HCT116 (cell line): Measurements from ENCODE around the gene DICER1. TPM values are rescaled to one million over a fixed set of nuclear protein-coding genes. Genes with fewer than 3 reads are reported as not detected.

Source experiments
- ATAC-seq: fragments of 200-7000 bp; cut with Tn5 transposase; 2 replicates; pipeline ENCODE4 v1.9.1; 2020; ENCODE audit warnings: mild to moderate bottlenecking, moderate library complexity
- BruUV-seq: library from RNA; stranded (reverse); fragments of 400-500 nt; replicated peaks from 2 replicates; lab custom pipeline; 2021; lab: Mats Ljungman, UMichigan
- CTCF ChIA-PET: fragments of 300-600 bp; sonication (Branson Sonifier 250); formaldehyde crosslinking; loops from one replicate; lab custom pipeline; 2021; ENCODE audit warnings: antibody characterized with exemption; lab: Charles Lee
- POLR2A ChIA-PET: fragments of 300-600, 350-600 bp; sonication (Branson Sonifier 250); formaldehyde crosslinking; loops from one replicate; lab custom pipeline; 2021; ENCODE audit warnings: antibody characterized with exemption; lab: Charles Lee
- RAD21 ChIA-PET, 2 experiments: fragments of 300-600 bp; sonication (Branson Sonifier 250); formaldehyde crosslinking; loops; one replicate each; lab custom pipeline; 2023; ENCODE audit warnings: low total read pairs in 2 of 2; ENCODE audit not compliant: uncharacterized antibody in 2 of 2, unreplicated experiment in 2 of 2, low non-redundant PET in 1 of 2; lab: Charles Lee
- DNase-seq: peaks from one replicate; pipeline ENCODE4 v3.0.0-alpha.2; 2010; ENCODE audit warnings: low read depth, low spot score
- H2AFZ ChIP-seq: fragments of 200-600 bp; shearing (Covaris generic), sonication (generic); 2 replicates; pipeline ENCODE4 v1.6.1; 2017; ENCODE audit warnings: low read depth, mixed run types, mixed read lengths, antibody characterized with exemption, low read length; ENCODE audit not compliant: poor library complexity, severe bottlenecking
- H3K27ac ChIP-seq: 2 replicates; pipeline ENCODE4 v1.5.1; 2012; ENCODE audit warnings: low read depth, low read length
- H3K27me3 ChIP-seq: fragments of 200-600 bp; sonication (generic); 2 replicates; pipeline ENCODE4 v1.6.1; 2016; ENCODE audit warnings: mixed run types, low read length, mixed read lengths; ENCODE audit not compliant: insufficient read depth
- H3K36me3 ChIP-seq, 2 experiments: fragments of 200-500 bp in 1 of 2; fragments of 200-600 bp in 1 of 2; sonication (Bioruptor generic) in 1 of 2; sonication (generic) in 1 of 2; 2 replicates each; pipeline versions ENCODE4 v1.5.1 to v1.6.1; 2014 to 2016; ENCODE audit warnings: low read length in 2 of 2, inconsistent platforms in 1 of 2, mixed read lengths in 1 of 2, mixed run types in 1 of 2; ENCODE audit not compliant: insufficient read depth in 2 of 2, control insufficient read depth in 1 of 2
- H3K4me1 ChIP-seq, 2 experiments: fragments of 200-600 bp in 1 of 2; sonication (generic) in 1 of 2; 2 replicates each; pipeline versions ENCODE4 v1.5.1 to v1.6.1; 2012 to 2017; ENCODE audit warnings: low read length in 2 of 2, inconsistent platforms in 1 of 2, mild to moderate bottlenecking in 1 of 2, mixed read lengths in 1 of 2, mixed run types in 1 of 2, moderate library complexity in 1 of 2; ENCODE audit not compliant: insufficient read depth in 2 of 2, control insufficient read depth in 1 of 2
- H3K4me2 ChIP-seq: fragments of 200-600 bp; sonication (generic); 2 replicates; pipeline ENCODE4 v1.6.1; 2017; ENCODE audit warnings: mixed run types, low read length, mixed read lengths
- H3K4me3 ChIP-seq, 2 experiments: fragments of 200-600 bp in 1 of 2; sonication (generic) in 1 of 2; replicated peaks in 1 of 2; 2 replicates each; pipeline ENCODE4 v1.5.1; 2011 to 2016; ENCODE audit warnings: low read length in 2 of 2, control low read depth in 1 of 2, low read depth in 1 of 2, mild to moderate bottlenecking in 1 of 2, mixed read lengths in 1 of 2, mixed run types in 1 of 2
- H3K79me2 ChIP-seq: fragments of 200-600 bp; sonication (generic); 2 replicates; pipeline ENCODE4 v1.6.1; 2017; ENCODE audit warnings: mild to moderate bottlenecking, mixed run types, low read length, moderate library complexity, mixed read lengths; ENCODE audit not compliant: insufficient read depth
- H3K9ac ChIP-seq: fragments of 200-600 bp; sonication (generic); 2 replicates; pipeline ENCODE4 v1.6.1; 2016; ENCODE audit warnings: low read length, mixed read lengths
- H3K9me2 ChIP-seq: fragments of 200-600 bp; sonication (generic), shearing (Covaris generic); 2 replicates; pipeline ENCODE4 v1.6.1; 2017; ENCODE audit warnings: mixed run types, mild to moderate bottlenecking, moderate library complexity; ENCODE audit not compliant: insufficient read depth
- H3K9me3 ChIP-seq, 2 experiments: fragments of 200-500 bp in 1 of 2; fragments of 200-600 bp in 1 of 2; sonication (Bioruptor generic) in 1 of 2; sonication (generic) in 1 of 2; 2 replicates each; pipeline ENCODE4 v1.6.1; 2014 to 2017; ENCODE audit warnings: low read length in 2 of 2, mixed read lengths in 2 of 2, inconsistent platforms in 1 of 2, low read depth in 1 of 2, mild to moderate bottlenecking in 1 of 2, mixed run types in 1 of 2, moderate library complexity in 1 of 2; ENCODE audit not compliant: control insufficient read depth in 1 of 2, insufficient read depth in 1 of 2
- H4K20me1 ChIP-seq: fragments of 200-600 bp; sonication (generic), shearing (Covaris generic); 2 replicates; pipeline ENCODE4 v1.6.1; 2017; ENCODE audit warnings: mixed run types, mild to moderate bottlenecking, moderate library complexity; ENCODE audit not compliant: insufficient read depth
- CEBPB ChIP-seq: IDR thresholded peaks from 2 replicates; pipeline ENCODE4 v1.6.1; 2012; ENCODE audit warnings: low read depth
- EZH2 ChIP-seq: fragments of 200-600 bp; sonication (generic); IDR thresholded peaks from 2 replicates; pipeline ENCODE4 v1.6.1; 2017; ENCODE audit warnings: antibody characterized with exemption, mixed run types
- SIN3A ChIP-seq: IDR thresholded peaks from 2 replicates; pipeline ENCODE4 v1.6.1; 2012; ENCODE audit warnings: low read depth
- TCF7L2 ChIP-seq: IDR thresholded peaks from 2 replicates; pipeline ENCODE4 v1.7.0; 2011; ENCODE audit warnings: borderline replicate concordance, inconsistent platforms; ENCODE audit not compliant: insufficient read depth, insufficient read length; ENCODE audit errors: extremely low read depth
- YY1 ChIP-seq: IDR thresholded peaks from 2 replicates; pipeline ENCODE4 v1.6.1; 2011; ENCODE audit warnings: low read length, low read depth, moderate library complexity, mild to moderate bottlenecking; ENCODE audit not compliant: insufficient replicate concordance; ENCODE audit errors: extremely low read depth
- ZFX ChIP-seq: fragments of 450-650 bp; IDR thresholded peaks from 2 replicates; pipeline ENCODE4 v1.6.1; 2017
- intact Hi-C: fragments of 100-400 bp; cut with micrococcal nuclease; formaldehyde crosslinking; loops from 2 replicates; pipeline ENCODE4 v1.10.0; 2022
- total RNA-seq: library from RNA; stranded (reverse); gene quantifications from one replicate; pipeline ENCODE4 v1.2.1, GENCODE V29; 2021; ENCODE audit not compliant: unreplicated experiment
- TF ChIP-seq, protein P1 (sequence below), 3 experiments: fragments of 200-600 bp in 1 of 3; sonication (generic) in 1 of 3; IDR thresholded peaks in 2 of 3; conservative IDR thresholded peaks in 1 of 3; 2 replicates each; pipeline ENCODE4 v1.5.1; 2012 to 2017; ENCODE audit warnings: low read depth in 2 of 3, low read length in 2 of 3, antibody characterized with exemption in 1 of 3, borderline replicate concordance in 1 of 3, control low read depth in 1 of 3, mild to moderate bottlenecking in 1 of 3, mixed read lengths in 1 of 3, mixed run types in 1 of 3, moderate library complexity in 1 of 3; ENCODE audit not compliant: insufficient read depth in 1 of 3
- TF ChIP-seq, protein P2 (sequence below): IDR thresholded peaks from 2 replicates; pipeline ENCODE4 v1.6.1; 2012; ENCODE audit warnings: low read depth

DICER1 gene
- total RNA-seq, 1 experiment from 2014 or later, result 38.6 TPM

DNA sequence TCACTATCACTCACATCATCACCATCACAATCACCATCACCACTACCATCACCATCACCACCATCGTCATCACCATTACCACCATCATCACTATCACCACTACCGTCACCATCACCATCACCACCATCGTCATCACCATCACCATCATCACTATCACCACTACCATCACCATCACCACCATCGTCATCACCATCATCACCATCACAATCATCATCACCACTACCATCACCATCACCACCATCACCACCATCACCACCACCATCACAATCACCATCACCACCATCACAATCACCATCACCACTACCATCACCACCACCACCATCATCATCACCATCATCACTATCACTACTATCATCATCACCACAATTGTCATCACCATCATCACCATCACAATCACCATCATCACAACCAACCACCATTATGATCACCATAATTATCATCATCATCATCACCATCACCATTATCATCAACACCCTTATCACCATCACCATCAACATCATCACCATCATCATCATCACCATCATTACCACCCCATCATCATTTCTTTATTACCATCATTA is 90.8 kb downstream of the DICER1 start:
- Histone ChIP-seq H3K79me2 (no peaks in the 10 kb centered on the region), H3K27ac (no peak overlapping the region), H3K4me2 (no peak overlapping the region), H4K20me1 (no peaks in the 10 kb centered on the region), H3K4me1 (no peaks in the 10 kb centered on the region), H3K9me2 (no peaks in the 10 kb centered on the region), H3K4me3 (no peak overlapping the region), H3K9me3 (no peaks in the 10 kb centered on the region), H3K36me3 (no peaks in the 10 kb centered on the region), H2AFZ (no peak overlapping the region), H3K27me3 (no peaks in the 10 kb centered on the region; the same call in 1 of the 2 replicates), H3K9ac (no peak overlapping the region)
- no peak for DNase-seq
- CTCF ChIA-PET, result no interaction called here
- intact Hi-C loops, result no loop called here
- no peak for ATAC-seq
- BruUV-seq, result no TSS peak
- TF ChIP-seq ZFX (no peak), SIN3A (no peak), EZH2 (no peak), CEBPB (no peak), YY1 (no peak), TCF7L2 (no peak)
- TF ChIP-seq, protein P1, sequence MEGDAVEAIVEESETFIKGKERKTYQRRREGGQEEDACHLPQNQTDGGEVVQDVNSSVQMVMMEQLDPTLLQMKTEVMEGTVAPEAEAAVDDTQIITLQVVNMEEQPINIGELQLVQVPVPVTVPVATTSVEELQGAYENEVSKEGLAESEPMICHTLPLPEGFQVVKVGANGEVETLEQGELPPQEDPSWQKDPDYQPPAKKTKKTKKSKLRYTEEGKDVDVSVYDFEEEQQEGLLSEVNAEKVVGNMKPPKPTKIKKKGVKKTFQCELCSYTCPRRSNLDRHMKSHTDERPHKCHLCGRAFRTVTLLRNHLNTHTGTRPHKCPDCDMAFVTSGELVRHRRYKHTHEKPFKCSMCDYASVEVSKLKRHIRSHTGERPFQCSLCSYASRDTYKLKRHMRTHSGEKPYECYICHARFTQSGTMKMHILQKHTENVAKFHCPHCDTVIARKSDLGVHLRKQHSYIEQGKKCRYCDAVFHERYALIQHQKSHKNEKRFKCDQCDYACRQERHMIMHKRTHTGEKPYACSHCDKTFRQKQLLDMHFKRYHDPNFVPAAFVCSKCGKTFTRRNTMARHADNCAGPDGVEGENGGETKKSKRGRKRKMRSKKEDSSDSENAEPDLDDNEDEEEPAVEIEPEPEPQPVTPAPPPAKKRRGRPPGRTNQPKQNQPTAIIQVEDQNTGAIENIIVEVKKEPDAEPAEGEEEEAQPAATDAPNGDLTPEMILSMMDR (IDR thresholded peaks at IDR 0.05 in 2 of 3, conservative IDR thresholded peaks at IDR 0.05 in 1 of 3; ENCODE audit: borderline replicate concordance in 1 of 3, insufficient read depth in 1 of 3, low read depth in 2 of 3, low read length in 2 of 3), result no peak
- TF ChIP-seq, protein P2, sequence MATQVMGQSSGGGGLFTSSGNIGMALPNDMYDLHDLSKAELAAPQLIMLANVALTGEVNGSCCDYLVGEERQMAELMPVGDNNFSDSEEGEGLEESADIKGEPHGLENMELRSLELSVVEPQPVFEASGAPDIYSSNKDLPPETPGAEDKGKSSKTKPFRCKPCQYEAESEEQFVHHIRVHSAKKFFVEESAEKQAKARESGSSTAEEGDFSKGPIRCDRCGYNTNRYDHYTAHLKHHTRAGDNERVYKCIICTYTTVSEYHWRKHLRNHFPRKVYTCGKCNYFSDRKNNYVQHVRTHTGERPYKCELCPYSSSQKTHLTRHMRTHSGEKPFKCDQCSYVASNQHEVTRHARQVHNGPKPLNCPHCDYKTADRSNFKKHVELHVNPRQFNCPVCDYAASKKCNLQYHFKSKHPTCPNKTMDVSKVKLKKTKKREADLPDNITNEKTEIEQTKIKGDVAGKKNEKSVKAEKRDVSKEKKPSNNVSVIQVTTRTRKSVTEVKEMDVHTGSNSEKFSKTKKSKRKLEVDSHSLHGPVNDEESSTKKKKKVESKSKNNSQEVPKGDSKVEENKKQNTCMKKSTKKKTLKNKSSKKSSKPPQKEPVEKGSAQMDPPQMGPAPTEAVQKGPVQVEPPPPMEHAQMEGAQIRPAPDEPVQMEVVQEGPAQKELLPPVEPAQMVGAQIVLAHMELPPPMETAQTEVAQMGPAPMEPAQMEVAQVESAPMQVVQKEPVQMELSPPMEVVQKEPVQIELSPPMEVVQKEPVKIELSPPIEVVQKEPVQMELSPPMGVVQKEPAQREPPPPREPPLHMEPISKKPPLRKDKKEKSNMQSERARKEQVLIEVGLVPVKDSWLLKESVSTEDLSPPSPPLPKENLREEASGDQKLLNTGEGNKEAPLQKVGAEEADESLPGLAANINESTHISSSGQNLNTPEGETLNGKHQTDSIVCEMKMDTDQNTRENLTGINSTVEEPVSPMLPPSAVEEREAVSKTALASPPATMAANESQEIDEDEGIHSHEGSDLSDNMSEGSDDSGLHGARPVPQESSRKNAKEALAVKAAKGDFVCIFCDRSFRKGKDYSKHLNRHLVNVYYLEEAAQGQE, result no peak
- POLR2A ChIA-PET, result no interaction called here
- RAD21 ChIA-PET, result no interaction called here
